ENCODE measurements around the gene CHI3L1.

DNA sequence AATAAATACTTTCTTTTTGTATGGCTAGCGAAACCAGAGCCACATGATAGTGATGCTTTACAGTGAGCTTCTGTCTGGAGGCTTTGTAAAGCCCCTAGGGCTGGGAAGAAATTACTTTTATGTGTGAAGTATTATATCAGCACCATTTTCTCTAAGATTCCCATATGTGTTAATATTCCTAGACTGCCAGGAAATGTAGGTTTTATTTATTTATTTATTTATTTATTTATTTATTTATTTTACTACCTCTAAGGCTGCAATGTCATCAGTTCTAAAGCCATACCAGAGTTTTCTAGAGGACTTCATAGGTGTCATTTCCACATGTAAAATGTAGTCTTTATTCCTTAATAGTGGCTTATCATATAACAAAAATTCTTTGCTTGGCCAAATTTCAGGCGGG lies 4.4 kb upstream of the CHI3L1 start:
- TF ChIP-seq, protein P1, sequence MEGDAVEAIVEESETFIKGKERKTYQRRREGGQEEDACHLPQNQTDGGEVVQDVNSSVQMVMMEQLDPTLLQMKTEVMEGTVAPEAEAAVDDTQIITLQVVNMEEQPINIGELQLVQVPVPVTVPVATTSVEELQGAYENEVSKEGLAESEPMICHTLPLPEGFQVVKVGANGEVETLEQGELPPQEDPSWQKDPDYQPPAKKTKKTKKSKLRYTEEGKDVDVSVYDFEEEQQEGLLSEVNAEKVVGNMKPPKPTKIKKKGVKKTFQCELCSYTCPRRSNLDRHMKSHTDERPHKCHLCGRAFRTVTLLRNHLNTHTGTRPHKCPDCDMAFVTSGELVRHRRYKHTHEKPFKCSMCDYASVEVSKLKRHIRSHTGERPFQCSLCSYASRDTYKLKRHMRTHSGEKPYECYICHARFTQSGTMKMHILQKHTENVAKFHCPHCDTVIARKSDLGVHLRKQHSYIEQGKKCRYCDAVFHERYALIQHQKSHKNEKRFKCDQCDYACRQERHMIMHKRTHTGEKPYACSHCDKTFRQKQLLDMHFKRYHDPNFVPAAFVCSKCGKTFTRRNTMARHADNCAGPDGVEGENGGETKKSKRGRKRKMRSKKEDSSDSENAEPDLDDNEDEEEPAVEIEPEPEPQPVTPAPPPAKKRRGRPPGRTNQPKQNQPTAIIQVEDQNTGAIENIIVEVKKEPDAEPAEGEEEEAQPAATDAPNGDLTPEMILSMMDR (IDR thresholded peaks at IDR 0.05): no peak
- no peak for TF ChIP-seq POLR2A (IDR thresholded peaks at IDR 0.05)
